GM12878 (cell line): ENCODE results near the gene COPZ2. TPM values are rescaled to one million over a fixed set of nuclear protein-coding genes. Genes with fewer than 3 reads are reported as not detected.

ENCODE experiments used
- ATAC-seq: fragments of 200-7000 bp; cut with Tn5 transposase; 3 replicates; pipeline ENCODE4 v1.9.1; 2020; ENCODE audit warnings: mild to moderate bottlenecking, moderate library complexity
- BruUV-seq: library from RNA; stranded (reverse); fragments of 400-500 nt; replicated peaks from 2 replicates; lab custom pipeline; 2021; lab: Mats Ljungman, UMichigan
- CTCF ChIA-PET: fragments of 300-600 bp; sonication (Branson Sonifier 250); formaldehyde crosslinking; extraction: SDS; loops from one replicate; lab custom pipeline; 2021; ENCODE audit warnings: inconsistent platforms; lab: Yijun Ruan, JAX
- POLR2A ChIA-PET: fragments of 350-600 bp; formaldehyde crosslinking; extraction: SDS; loops from one replicate; lab custom pipeline; 2021; ENCODE audit warnings: inconsistent platforms; lab: Charles Lee
- RAD21 ChIA-PET: fragments of 300-600 bp; sonication (Branson Sonifier 250); formaldehyde crosslinking; loops from one replicate; lab custom pipeline; 2023; ENCODE audit warnings: antibody characterized with exemption; ENCODE audit not compliant: unreplicated experiment; lab: Charles Lee
- SMC1A ChIA-PET: fragments of 300-600 bp; sonication (Branson Sonifier 250); formaldehyde crosslinking; loops from one replicate; lab custom pipeline; 2023; ENCODE audit not compliant: unreplicated experiment, uncharacterized antibody; lab: Charles Lee
- DNase-seq: peaks from one replicate; pipeline ENCODE4 v3.0.0-alpha.2; 2011; ENCODE audit warnings: low read depth, low spot score
- FAIRE-seq: peaks from 3 replicates; lab custom pipeline; 2011; peaks lifted over from hg19 to GRCh38; lab: Jason Lieb, UNC
- H2AFZ ChIP-seq: 2 replicates; pipeline ENCODE4 v1.6.0; 2011; ENCODE audit warnings: low read depth, low read length, control low read depth; ENCODE audit not compliant: control insufficient read depth
- H3K27ac ChIP-seq: 2 replicates; pipeline ENCODE4 v1.5.1; 2011; ENCODE audit warnings: control low read depth; ENCODE audit not compliant: control insufficient read depth, insufficient read depth
- H3K27me3 ChIP-seq, 2 experiments: replicated peaks in 1 of 2; 2 replicates each; pipeline versions ENCODE4 v1.6.0 to v1.6.1; 2011; ENCODE audit warnings: low read length in 1 of 2; ENCODE audit not compliant: control insufficient read depth in 2 of 2, insufficient read depth in 2 of 2
- H3K36me3 ChIP-seq, 2 experiments: 2 replicates each; pipeline ENCODE4 v1.5.1; 2011; ENCODE audit warnings: low read length in 1 of 2; ENCODE audit not compliant: control insufficient read depth in 2 of 2, insufficient read depth in 2 of 2
- H3K4me1 ChIP-seq: 2 replicates; pipeline ENCODE4 v1.6.1; 2011; ENCODE audit warnings: mild to moderate bottlenecking, low read length, moderate library complexity, mixed read lengths; ENCODE audit not compliant: control insufficient read depth, insufficient read depth
- H3K4me2 ChIP-seq: 2 replicates; pipeline ENCODE4 v1.6.0; 2011; ENCODE audit warnings: control low read depth; ENCODE audit not compliant: control insufficient read depth, insufficient read depth
- H3K4me3 ChIP-seq: fragments of 200-600 bp; sonication (generic); 2 replicates; pipeline ENCODE4 v1.5.1; 2016
- H3K79me2 ChIP-seq: 2 replicates; pipeline ENCODE4 v1.6.0; 2011; ENCODE audit warnings: low read length; ENCODE audit not compliant: control insufficient read depth, insufficient read depth
- H3K9ac ChIP-seq: 2 replicates; pipeline ENCODE4 v1.8.0; 2011; ENCODE audit warnings: low read length, control low read depth, mixed read lengths; ENCODE audit not compliant: control insufficient read depth, insufficient read depth
- H3K9me3 ChIP-seq: replicated peaks from 3 replicates; pipeline ENCODE4 v1.5.1; 2011; ENCODE audit warnings: mild to moderate bottlenecking, low read length; ENCODE audit not compliant: control insufficient read depth, insufficient read depth
- H4K20me1 ChIP-seq: 2 replicates; pipeline ENCODE4 v1.6.0; 2011; ENCODE audit not compliant: control insufficient read depth, insufficient read depth
- CBFB ChIP-seq: IDR thresholded peaks from 2 replicates; pipeline ENCODE4 v1.6.1; 2016; ENCODE audit warnings: antibody characterized with exemption, low read depth
- CBX3 ChIP-seq: fragments of 200-600 bp; sonication (generic); IDR thresholded peaks from 2 replicates; pipeline ENCODE4 v1.6.1; 2016; ENCODE audit warnings: low read depth, borderline replicate concordance
- CBX5 ChIP-seq: sonication (generic); IDR thresholded peaks from 2 replicates; pipeline ENCODE4 v1.6.1; 2016; ENCODE audit warnings: low read depth, moderate library complexity, mild to moderate bottlenecking, inconsistent platforms
- CEBPB ChIP-seq, 2 experiments: fragments of 150-350 bp in 1 of 2; IDR thresholded peaks; 2 replicates each; pipeline ENCODE4 v1.6.1; 2012 to 2014; ENCODE audit warnings: low read depth in 2 of 2, low read length in 2 of 2, borderline replicate concordance in 1 of 2, inconsistent platforms in 1 of 2
- ELK1 ChIP-seq: IDR thresholded peaks from 2 replicates; pipeline ENCODE4 v1.6.1; 2012; ENCODE audit warnings: low read depth, low read length, improper control_type of control experiment
- EP300 ChIP-seq, 2 experiments: fragments of 150-350 bp in 1 of 2; IDR thresholded peaks; 2 replicates each; pipeline ENCODE4 v1.6.1; 2011 to 2012; ENCODE audit warnings: low read depth in 2 of 2, low read length in 2 of 2, borderline replicate concordance in 1 of 2, improper control_type of control experiment in 1 of 2, inconsistent platforms in 1 of 2; ENCODE audit not compliant: control insufficient read depth in 1 of 2
- FOXM1 ChIP-seq: IDR thresholded peaks from 2 replicates; pipeline ENCODE4 v1.6.1; 2012; ENCODE audit warnings: low read depth, mild to moderate bottlenecking, inconsistent platforms, low read length, moderate library complexity
- HDAC2 ChIP-seq: fragments of 200-600 bp; sonication (generic); IDR thresholded peaks from 2 replicates; pipeline ENCODE4 v1.6.1; 2017
- HSF1 ChIP-seq: fragments of 150-350 bp; IDR thresholded peaks from 2 replicates; pipeline ENCODE4 v1.6.1; 2014; ENCODE audit warnings: mild to moderate bottlenecking, low read depth, low read length
- JUND ChIP-seq: IDR thresholded peaks from 2 replicates; pipeline ENCODE4 v1.6.1; 2012; ENCODE audit warnings: low read depth, mild to moderate bottlenecking, low read length, improper control_type of control experiment, moderate library complexity
- KAT2A ChIP-seq: conservative IDR thresholded peaks from 2 replicates; pipeline ENCODE4 v1.6.1; 2011; ENCODE audit warnings: low read depth, low read length; ENCODE audit not compliant: control insufficient read depth
- KLF5 ChIP-seq: fragments of 450-650 bp; IDR thresholded peaks from 2 replicates; pipeline ENCODE4 v1.6.1; 2014; ENCODE audit warnings: mild to moderate bottlenecking; ENCODE audit not compliant: partially characterized antibody
- POU2F2 ChIP-seq: IDR thresholded peaks from 3 replicates; pipeline ENCODE4 v1.6.1; 2011; ENCODE audit warnings: low read depth, mild to moderate bottlenecking, low read length, borderline replicate concordance
- RAD51 ChIP-seq: fragments of 450-650 bp; IDR thresholded peaks from 2 replicates; pipeline ENCODE4 v1.6.1; 2016; ENCODE audit warnings: moderate library complexity, mild to moderate bottlenecking, inconsistent platforms
- SIN3A ChIP-seq: IDR thresholded peaks from 2 replicates; pipeline ENCODE4 v1.6.1; 2012; ENCODE audit warnings: low read depth, low read length, improper control_type of control experiment
- ZNF217 ChIP-seq: fragments of 450-650 bp; IDR thresholded peaks from 2 replicates; pipeline ENCODE4 v1.6.1; 2017; ENCODE audit warnings: antibody characterized with exemption, mild to moderate bottlenecking
- ZSCAN29 ChIP-seq: fragments of 450-650 bp; IDR thresholded peaks from 2 replicates; pipeline ENCODE4 v1.6.1; 2017; ENCODE audit warnings: mild to moderate bottlenecking, moderate library complexity
- WGBS: methylation state at CpG from one replicate; pipeline ENCODE4 v1.1.6; 2016; ENCODE audit warnings: low lambda C conversion rate; ENCODE audit not compliant: insufficient replicate concordance, insufficient coverage; ENCODE audit errors: missing lambda C conversion rate; 5-methylcytosine and 5-hydroxymethylcytosine counted together
- in situ Hi-C: fragments of 300-500 bp; cut with MboI; formaldehyde crosslinking; loops from 9 replicates; pipeline ENCODE4 v1.14.3; 2018; ENCODE audit warnings: mixed read lengths
- intact Hi-C: fragments of 100-400 bp; cut with micrococcal nuclease; formaldehyde crosslinking; loops from one replicate; pipeline ENCODE4 v1.14.2; 2022; ENCODE audit not compliant: unreplicated experiment
- polyA plus RNA-seq, 11 experiments: library from polyadenylated mRNA; depleted of rRNA in 4 of 11; unstranded in 6 of 11; stranded (reverse) in 5 of 11; fragments of >200 nt; fragmentation: Nextera tagmentation in 4 of 11; fragmentation: Illumina TruSeq in 1 of 11; extraction: Ambion mirVana in 4 of 11; extraction: Trizol in 1 of 11; gene quantifications; 1 replicate in 1 of 11; 2 replicates in 10 of 11; pipeline versions ENCODE4 v1.2.1 to v1.2.3, GENCODE V29; 2011 to 2016; ENCODE audit warnings: inconsistent platforms in 2 of 11, missing spikeins in 2 of 11, low read depth in 1 of 11
- total RNA-seq, 4 experiments: library from RNA; depleted of rRNA in 3 of 4; stranded (reverse); fragments of >200 nt in 3 of 4; fragmentation: Illumina TruSeq in 1 of 4; extraction: Trizol in 1 of 4; gene quantifications; 2 replicates each; pipeline versions ENCODE4 v1.2.1 to v1.2.3, GENCODE V29; 2013 to 2021

The COPZ2 gene
- total and polyA plus RNA-seq, 10 of the 15 experiments (the other 5 are each of a cell fraction or from before 2014, with no cell fraction given), result 0.20 to 4.3 (median 2.6) TPM

GRCh38 chr17:48046296-48046695, 8.7 kb upstream of the COPZ2 start:
- Histone ChIP-seq H3K36me3 (peaks cover 2 to 11% of the 10 kb centered on the region in 2 experiments; a peak in 2 of 4 replicates), H3K27ac (no peak overlapping the region; the same call in 1 of the 2 replicates), H3K79me2 (peaks cover 46% of the 10 kb centered on the region), H3K4me2 (peak overlapping the region; percentile 91), H3K9ac (no peak overlapping the region), H3K4me1 (peaks cover 12% of the 10 kb centered on the region; the same call in 1 of the 2 replicates)
- no peak for ATAC-seq
- SMC1A ChIA-PET, result interaction anchor here (1.0 to 5.8 kb wide), 7 partner anchors 8 to 74 kb away, joined by 3 to 39 read pairs (median 4); no protein-coding TSS in a partner anchor
- TF ChIP-seq SIN3A, result no peak
- no peak for TF ChIP-seq FOXM1
- no peak for TF ChIP-seq CBX5
- no peak for TF ChIP-seq CBX3
- TF ChIP-seq ZSCAN29, result no peak
- no peak for TF ChIP-seq POU2F2
- no peak for TF ChIP-seq ZNF217
- no peak for TF ChIP-seq EP300 (IDR thresholded peaks at IDR 0.05; ENCODE audit: borderline replicate concordance in 1 of 2, control insufficient read depth in 1 of 2, low read depth in 2 of 2, low read length in 2 of 2)
- no peak for TF ChIP-seq HSF1
- no peak for TF ChIP-seq CEBPB (IDR thresholded peaks at IDR 0.05; ENCODE audit: borderline replicate concordance in 1 of 2, low read depth in 2 of 2, low read length in 2 of 2)
- TF ChIP-seq RAD51, result no peak
- no peak for TF ChIP-seq KAT2A
- TF ChIP-seq JUND, result no peak
- no peak for TF ChIP-seq ELK1
- no peak for TF ChIP-seq CBFB
- no peak for TF ChIP-seq KLF5
- TF ChIP-seq HDAC2, result no peak
- TF ChIP-seq, all 136 proteins: peak for 0
- intact Hi-C loops, result no loop called here
- WGBS, result 91% methylated on average over 7 of the region's 7 CpGs
- DNase-seq, result no peak
- Histone ChIP-seq H2AFZ (no peak overlapping the region), H3K4me3 (peak overlapping the region; percentile 84), H3K27me3 (no peaks in the 10 kb centered on the region), H3K9me3 (no peaks in the 10 kb centered on the region), H4K20me1 (no peaks in the 10 kb centered on the region)
- no peak for FAIRE-seq
- in situ Hi-C loops, result no loop called here
- no TSS peak for BruUV-seq
- ChIA-PET CTCF (interaction anchor here (0.6 to 9.0 kb wide), 8 partner anchors 9 to 205 kb away, joined by 3 to 87 read pairs (median 6); partner anchors contain the start of genes COPZ2 and SCRN2), RAD21 (interaction anchor here (0.8 to 5.8 kb wide), 5 partner anchors 20 to 96 kb away, joined by 3 to 47 read pairs (median 5); partner anchors contain the start of genes CDK5RAP3 and SNX11), POLR2A (interaction anchor here (0.7 to 4.8 kb wide), 10 partner anchors 9 to 76 kb away, joined by 3 to 29 read pairs (median 4); partner anchors contain the start of gene CDK5RAP3)
